Lower lobe of right lung (tissue), 2 donors: ENCODE measurements around the gene GLYATL1. TPM values are rescaled to one million over a fixed set of nuclear protein-coding genes. Genes with fewer than 3 reads are reported as not detected.

ENCODE experiments used
- ATAC-seq, 2 donors: fragments of 200-7000 bp; cut with Tn5 transposase; one replicate each; pipeline ENCODE4 v1.9.1; 2020 to 2022; ENCODE audit warnings: mild to moderate bottlenecking in 2 of 2, moderate library complexity in 2 of 2
- DNase-seq: peaks from one replicate; pipeline ENCODE4 v3.0.0-alpha.2; 2020
- H3K27ac ChIP-seq: fragments of 200-600 bp; one replicate; pipeline ENCODE4 v1.8.0; 2022
- H3K27me3 ChIP-seq: fragments of 200-600 bp; one replicate; pipeline ENCODE4 v1.8.0; 2022; ENCODE audit warnings: low read depth
- H3K36me3 ChIP-seq: fragments of 200-600 bp; one replicate; pipeline ENCODE4 v1.8.0; 2022; ENCODE audit warnings: mild to moderate bottlenecking
- H3K4me1 ChIP-seq: fragments of 200-600 bp; one replicate; pipeline ENCODE4 v1.8.0; 2022
- H3K4me3 ChIP-seq: fragments of 200-600 bp; one replicate; pipeline ENCODE4 v1.8.0; 2022; ENCODE audit warnings: mild to moderate bottlenecking
- H3K9me3 ChIP-seq: fragments of 200-600 bp; one replicate; pipeline ENCODE4 v1.8.0; 2022
- intact Hi-C: fragments of 100-400 bp; cut with DNase I; formaldehyde crosslinking; loops from one replicate; pipeline ENCODE4 v1.11.0; 2022
- total RNA-seq: library from RNA; stranded (reverse); fragmentation: NEBNext Ultra II Directional; extraction: Animal tissue kit (Norgen Biotek cat#: 25700); gene quantifications from one replicate; pipeline ENCODE4 v1.2.1, GENCODE V29; 2021
- TF ChIP-seq, protein P1 (sequence below): fragments of 200-600 bp; IDR thresholded peaks from one replicate; pipeline ENCODE4 v1.8.0; 2022; ENCODE audit warnings: antibody characterized with exemption, mild to moderate bottlenecking
- donor health status: DM: no; HTN: yes; CAD: no; lungs with severe emphysema.

The GLYATL1 gene
- total RNA-seq, 1 donor from 2014 or later: not detected

DNA sequence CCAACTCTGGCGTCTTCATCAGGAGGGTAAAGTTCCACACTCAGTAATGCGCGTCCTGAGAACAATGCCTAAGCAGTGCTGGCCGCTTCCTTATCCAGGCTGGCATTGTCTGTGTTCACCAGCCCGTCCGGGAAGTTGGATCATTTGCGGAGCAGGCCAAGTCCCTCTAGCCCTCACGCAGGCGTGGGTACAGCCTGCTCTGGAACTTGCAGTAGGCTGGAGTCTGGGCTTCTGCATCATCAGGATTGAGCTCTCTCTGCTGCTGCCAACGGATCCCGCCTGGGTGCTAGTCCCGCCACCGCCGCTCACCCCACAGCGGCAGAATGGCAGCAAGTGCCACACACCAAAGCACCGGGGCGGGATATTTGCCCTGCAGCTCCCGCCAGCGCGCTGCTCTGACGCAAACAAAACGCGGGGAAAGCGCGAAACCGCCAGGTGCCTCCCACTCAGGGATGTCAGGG lies 29.0 kb downstream of the GLYATL1 start:
- DNase-seq: no peak

DNA sequence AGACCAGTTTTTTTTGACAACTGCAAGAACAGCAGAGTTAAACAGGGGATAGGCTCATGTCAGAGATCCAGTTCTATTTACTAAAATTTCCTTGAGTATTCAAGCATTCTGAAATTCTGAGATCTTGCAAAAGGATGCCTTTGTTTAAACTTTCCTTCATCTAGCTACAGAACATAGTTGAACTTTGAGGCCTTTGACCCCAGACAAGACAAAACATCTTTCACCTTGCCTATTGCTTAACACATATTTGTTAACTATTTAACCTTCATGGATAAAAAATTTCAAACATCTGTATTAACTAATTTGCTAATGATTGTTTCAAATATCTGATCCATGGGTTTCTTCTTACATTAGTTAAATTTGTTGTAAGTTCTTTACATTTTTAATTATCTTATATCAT lies 38.2 kb downstream of the GLYATL1 start:
- DNase-seq (no peak), ATAC-seq (no peak)
- TF ChIP-seq, protein P1, sequence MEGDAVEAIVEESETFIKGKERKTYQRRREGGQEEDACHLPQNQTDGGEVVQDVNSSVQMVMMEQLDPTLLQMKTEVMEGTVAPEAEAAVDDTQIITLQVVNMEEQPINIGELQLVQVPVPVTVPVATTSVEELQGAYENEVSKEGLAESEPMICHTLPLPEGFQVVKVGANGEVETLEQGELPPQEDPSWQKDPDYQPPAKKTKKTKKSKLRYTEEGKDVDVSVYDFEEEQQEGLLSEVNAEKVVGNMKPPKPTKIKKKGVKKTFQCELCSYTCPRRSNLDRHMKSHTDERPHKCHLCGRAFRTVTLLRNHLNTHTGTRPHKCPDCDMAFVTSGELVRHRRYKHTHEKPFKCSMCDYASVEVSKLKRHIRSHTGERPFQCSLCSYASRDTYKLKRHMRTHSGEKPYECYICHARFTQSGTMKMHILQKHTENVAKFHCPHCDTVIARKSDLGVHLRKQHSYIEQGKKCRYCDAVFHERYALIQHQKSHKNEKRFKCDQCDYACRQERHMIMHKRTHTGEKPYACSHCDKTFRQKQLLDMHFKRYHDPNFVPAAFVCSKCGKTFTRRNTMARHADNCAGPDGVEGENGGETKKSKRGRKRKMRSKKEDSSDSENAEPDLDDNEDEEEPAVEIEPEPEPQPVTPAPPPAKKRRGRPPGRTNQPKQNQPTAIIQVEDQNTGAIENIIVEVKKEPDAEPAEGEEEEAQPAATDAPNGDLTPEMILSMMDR: no peak
- no peaks in the 10 kb centered on the region for H3K4me1 ChIP-seq
- peaks cover 3% of the 10 kb centered on the region for H3K9me3 ChIP-seq
- H3K4me3 ChIP-seq: no peak overlapping the region
- no peaks in the 10 kb centered on the region for H3K27me3 ChIP-seq
- no peak overlapping the region for H3K27ac ChIP-seq
- no peaks in the 10 kb centered on the region for H3K36me3 ChIP-seq
- intact Hi-C loops: no loop called here

More for the DNA sequence above, 29.0 kb downstream of the GLYATL1 start:
- Histone ChIP-seq H3K27ac (no peak overlapping the region), H3K27me3 (peaks cover 7% of the 10 kb centered on the region), H3K4me3 (no peak overlapping the region), H3K9me3 (peaks cover 3% of the 10 kb centered on the region), H3K4me1 (no peaks in the 10 kb centered on the region), H3K36me3 (no peaks in the 10 kb centered on the region)
- peak in 1 of 2 donors; percentile 13 for ATAC-seq
- TF ChIP-seq, protein P1: no peak
- intact Hi-C loops: no loop called here

DNA sequence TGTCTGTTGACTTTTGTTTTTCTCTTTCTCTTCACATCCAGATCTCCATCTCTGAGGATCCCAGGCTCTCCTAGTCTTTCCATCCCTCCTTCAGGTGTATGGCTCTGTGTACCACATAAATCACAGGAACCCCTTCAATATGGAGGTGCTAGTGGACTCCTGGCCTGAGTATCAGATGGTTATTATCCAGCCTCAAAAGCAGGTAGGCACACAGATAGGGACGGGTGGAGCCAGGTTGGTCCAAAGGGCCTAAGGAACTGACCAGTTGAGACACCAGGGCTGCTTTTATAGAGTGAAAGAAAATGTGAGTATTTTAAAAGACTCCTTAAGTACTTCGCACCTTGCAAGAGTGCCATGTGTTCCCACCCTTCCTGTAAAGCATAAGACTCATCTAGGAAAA lies 39.9 kb downstream of the GLYATL1 start:
- TF ChIP-seq, protein P1: no peak
- Histone ChIP-seq H3K4me1 (no peaks in the 10 kb centered on the region), H3K36me3 (no peaks in the 10 kb centered on the region), H3K27me3 (no peaks in the 10 kb centered on the region), H3K4me3 (no peak overlapping the region), H3K27ac (no peak overlapping the region), H3K9me3 (no peaks in the 10 kb centered on the region)
- intact Hi-C loops: no loop called here
- DNase-seq (no peak), ATAC-seq (no peak)

DNA sequence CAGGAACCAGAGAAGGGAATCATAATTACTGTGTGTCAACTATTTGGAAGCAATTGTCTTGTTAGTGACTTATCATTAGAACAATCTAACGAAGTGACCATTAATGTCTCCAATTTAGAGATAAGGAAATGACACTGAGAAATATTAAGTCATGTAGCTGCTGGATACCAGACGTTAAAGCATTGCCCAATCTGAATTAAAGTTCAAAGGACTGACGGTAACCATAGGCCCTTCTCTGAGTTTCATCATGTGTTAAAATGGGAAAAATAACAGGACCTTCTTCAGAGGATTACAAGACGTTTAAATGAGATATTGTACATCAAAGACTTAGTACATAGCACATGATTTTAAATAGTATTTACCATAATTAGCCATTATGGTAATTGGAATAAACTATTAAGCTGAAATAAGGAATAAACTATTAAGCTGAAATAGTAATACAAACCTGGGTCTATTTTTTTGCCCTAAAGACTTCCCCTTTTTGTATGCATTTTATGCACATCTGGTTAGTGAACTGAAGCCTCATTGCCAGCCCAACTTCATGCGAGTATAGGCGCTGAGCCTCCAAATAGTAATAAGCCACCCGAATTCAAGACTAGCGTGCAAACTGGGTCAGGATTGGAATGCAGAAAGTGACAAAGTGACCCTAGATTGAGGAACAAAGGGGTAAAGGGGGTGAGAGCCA lies 41.0 kb downstream of the GLYATL1 start:
- H3K4me1 ChIP-seq: no peaks in the 10 kb centered on the region
- DNase-seq (no peak), ATAC-seq (no peak)
- no peak overlapping the region for H3K4me3 ChIP-seq
- H3K27me3 ChIP-seq: no peaks in the 10 kb centered on the region
- no peaks in the 10 kb centered on the region for H3K9me3 ChIP-seq
- H3K36me3 ChIP-seq: no peaks in the 10 kb centered on the region
- intact Hi-C loops: no loop called here
- no peak overlapping the region for H3K27ac ChIP-seq
- TF ChIP-seq, protein P1: no peak

DNA sequence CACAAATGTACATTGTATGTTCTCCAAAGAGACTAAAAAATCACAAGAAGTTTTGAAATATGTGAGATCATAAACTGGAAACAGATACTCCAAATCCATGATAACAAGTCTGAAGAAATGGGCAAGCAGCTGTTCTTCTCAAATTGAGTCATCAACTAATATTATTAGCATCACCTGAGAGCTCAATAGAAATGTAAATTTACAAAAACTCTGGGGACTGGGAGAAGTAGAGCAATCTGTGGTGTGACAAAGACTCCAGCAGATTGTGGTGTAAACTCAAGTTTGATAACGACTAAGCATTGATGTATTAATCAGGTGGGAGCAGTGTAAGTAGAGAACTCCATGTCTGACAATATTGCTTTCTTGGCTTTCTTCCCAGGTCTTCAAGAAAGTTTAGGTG lies 53.2 kb downstream of the GLYATL1 start:
- TF ChIP-seq, protein P1: no peak
- no peak for DNase-seq
- Histone ChIP-seq H3K27me3 (no peaks in the 10 kb centered on the region), H3K4me1 (no peaks in the 10 kb centered on the region), H3K4me3 (no peak overlapping the region), H3K9me3 (no peaks in the 10 kb centered on the region), H3K27ac (no peak overlapping the region), H3K36me3 (no peaks in the 10 kb centered on the region)
- intact Hi-C loops: no loop called here
- no peak for ATAC-seq
